AG04449 (cell line): ENCODE measurements around the gene TGFBR2.

ENCODE experiments used
- CTCF ChIA-PET: fragments of 350-600 bp; formaldehyde crosslinking; extraction: SDS; loops from one replicate; lab custom pipeline; 2021; ENCODE audit warnings: antibody characterized with exemption; lab: Yijun Ruan, JAX
- POLR2A ChIA-PET: fragments of 400-600, 350-600 bp; formaldehyde crosslinking; extraction: SDS; loops from one replicate; lab custom pipeline; 2020; ENCODE audit warnings: antibody characterized with exemption, inconsistent platforms; lab: Yijun Ruan, JAX
- DNase-seq: peaks from one replicate; pipeline ENCODE4 v3.0.0-alpha.2; 2010; ENCODE audit warnings: low read depth, low spot score
- H3K4me3 ChIP-seq: 2 replicates; pipeline ENCODE4 v1.5.1; 2011; ENCODE audit warnings: low read depth, mild to moderate bottlenecking, control low read depth, low read length
- TF ChIP-seq, protein P1 (sequence below): IDR thresholded peaks from one replicate; pipeline ENCODE4 v1.5.1; 2011; ENCODE audit warnings: mild to moderate bottlenecking, moderate library complexity, low read length, control low read depth, inconsistent platforms; ENCODE audit not compliant: insufficient read depth; ENCODE audit errors: missing control alignments

The TGFBR2 gene

GRCh38 chr3:30611613-30612436 is 5.4 kb downstream of the TGFBR2 start:
- CTCF ChIA-PET: interaction anchor here (1.9 kb wide), 1 partner anchor 570 kb away, joined by 6 read pairs; no protein-coding TSS in a partner anchor
- POLR2A ChIA-PET: no interaction called here

DNA sequence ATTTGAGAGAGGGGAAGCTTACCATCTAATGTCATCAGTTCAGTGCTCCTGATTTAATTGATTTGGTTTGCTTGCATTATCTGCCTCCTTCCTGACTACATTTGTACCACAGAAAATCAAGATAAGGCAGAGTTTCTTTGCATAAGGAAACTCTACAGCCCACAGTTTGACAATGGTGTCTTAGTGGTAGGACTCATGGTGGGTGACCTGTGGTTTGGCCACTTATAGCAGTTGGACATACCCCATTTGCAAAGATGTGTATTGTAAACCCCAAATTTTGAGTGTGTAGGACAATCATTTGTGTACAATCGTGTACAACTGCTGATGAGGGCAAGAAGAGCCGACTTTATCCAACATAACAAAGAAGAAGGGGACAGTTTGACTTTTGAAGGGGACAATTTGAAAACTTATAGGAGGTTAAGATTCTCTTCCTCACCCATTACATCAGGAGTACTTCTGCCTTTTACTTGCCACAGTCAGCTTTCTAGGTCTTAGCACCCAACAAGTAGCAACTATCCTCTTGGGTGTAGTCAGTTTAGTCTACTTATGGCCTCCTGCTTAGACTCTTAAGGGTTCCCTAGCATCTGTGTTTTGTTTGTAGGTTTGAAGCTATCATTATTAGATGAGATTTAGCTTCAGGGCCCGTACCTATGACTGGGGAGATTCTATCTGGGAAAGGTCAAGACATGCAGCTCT is 6.2 kb downstream of the TGFBR2 start:
- CTCF ChIA-PET: interaction anchor here (1.9 kb wide), 1 partner anchor 570 kb away, joined by 6 read pairs; no protein-coding TSS in a partner anchor
- DNase-seq: no peak
- POLR2A ChIA-PET: interaction anchor here (0.6 kb wide), 1 partner anchor 106 kb away, joined by 3 read pairs; no protein-coding TSS in a partner anchor

More at GRCh38 chr3:30611613-30612436, 5.4 kb downstream of the TGFBR2 start:
- no peak overlapping the region for H3K4me3 ChIP-seq
- TF ChIP-seq, protein P1, sequence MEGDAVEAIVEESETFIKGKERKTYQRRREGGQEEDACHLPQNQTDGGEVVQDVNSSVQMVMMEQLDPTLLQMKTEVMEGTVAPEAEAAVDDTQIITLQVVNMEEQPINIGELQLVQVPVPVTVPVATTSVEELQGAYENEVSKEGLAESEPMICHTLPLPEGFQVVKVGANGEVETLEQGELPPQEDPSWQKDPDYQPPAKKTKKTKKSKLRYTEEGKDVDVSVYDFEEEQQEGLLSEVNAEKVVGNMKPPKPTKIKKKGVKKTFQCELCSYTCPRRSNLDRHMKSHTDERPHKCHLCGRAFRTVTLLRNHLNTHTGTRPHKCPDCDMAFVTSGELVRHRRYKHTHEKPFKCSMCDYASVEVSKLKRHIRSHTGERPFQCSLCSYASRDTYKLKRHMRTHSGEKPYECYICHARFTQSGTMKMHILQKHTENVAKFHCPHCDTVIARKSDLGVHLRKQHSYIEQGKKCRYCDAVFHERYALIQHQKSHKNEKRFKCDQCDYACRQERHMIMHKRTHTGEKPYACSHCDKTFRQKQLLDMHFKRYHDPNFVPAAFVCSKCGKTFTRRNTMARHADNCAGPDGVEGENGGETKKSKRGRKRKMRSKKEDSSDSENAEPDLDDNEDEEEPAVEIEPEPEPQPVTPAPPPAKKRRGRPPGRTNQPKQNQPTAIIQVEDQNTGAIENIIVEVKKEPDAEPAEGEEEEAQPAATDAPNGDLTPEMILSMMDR: no peak
- no peak for DNase-seq

DNA sequence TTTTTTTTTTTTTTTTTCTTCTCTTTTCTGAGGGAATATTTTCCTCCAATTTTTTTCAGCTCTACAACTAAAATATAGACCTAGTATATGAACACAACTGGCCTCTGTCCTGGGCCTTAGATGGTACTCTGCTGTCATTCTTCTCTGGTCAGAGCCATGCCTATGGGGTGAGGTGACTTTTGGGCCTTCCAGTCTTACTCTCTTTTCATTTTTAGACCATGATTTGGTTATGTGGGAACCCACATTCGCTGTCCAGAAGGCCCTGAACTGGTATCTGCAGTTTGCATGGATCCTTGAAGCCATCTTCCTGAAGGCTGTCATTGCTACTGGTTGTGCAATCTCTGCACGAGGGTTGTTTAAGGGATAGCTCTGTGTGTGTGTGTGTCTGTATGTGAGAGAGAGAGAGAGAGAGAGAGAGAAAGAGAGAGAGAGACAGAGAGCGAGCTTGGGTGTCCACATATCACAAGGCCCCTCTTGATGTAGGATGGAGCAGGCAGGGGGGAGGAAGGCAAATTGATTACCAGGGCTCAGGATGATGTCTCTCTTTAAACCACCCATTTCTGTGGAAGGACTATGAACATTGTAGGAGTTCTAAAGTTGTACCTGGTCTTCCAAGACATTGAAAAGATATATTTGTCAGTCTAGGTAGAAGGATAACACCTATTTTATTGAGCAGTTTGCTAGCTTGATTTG is 6.9 kb downstream of the TGFBR2 start:
- no peak for DNase-seq
- CTCF ChIA-PET: interaction anchor here (1.3 to 1.9 kb wide), 2 partner anchors 25 to 571 kb away, joined by 3 to 6 read pairs; no protein-coding TSS in a partner anchor

More for the DNA sequence above, 6.2 kb downstream of the TGFBR2 start:
- H3K4me3 ChIP-seq: no peak overlapping the region
- TF ChIP-seq, protein P1: no peak

DNA sequence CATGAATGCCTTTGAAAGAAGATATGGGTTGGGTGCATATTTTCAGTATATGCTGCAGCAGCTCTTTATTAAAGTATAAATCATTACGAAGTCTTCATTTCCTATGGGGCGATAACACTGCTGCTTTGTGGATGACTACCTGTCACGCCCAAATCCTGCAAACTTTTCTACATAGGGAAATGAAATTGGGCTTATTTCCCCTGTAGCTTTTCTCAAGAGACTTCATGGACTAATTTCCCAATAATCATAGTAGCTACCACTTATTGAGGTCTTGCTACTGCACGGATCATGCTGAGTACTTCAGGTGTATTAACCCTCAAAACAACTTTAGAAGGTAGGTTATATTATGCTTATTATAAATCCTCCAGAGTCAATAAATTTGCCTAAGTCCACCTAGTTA is 8.0 kb downstream of the TGFBR2 start:
- ChIA-PET CTCF (interaction anchor here (1.3 kb wide), 1 partner anchor 23 kb away, joined by 3 read pairs; no protein-coding TSS in a partner anchor), POLR2A (no interaction called here)
- H3K4me3 ChIP-seq: no peak overlapping the region
- DNase-seq: no peak
- TF ChIP-seq, protein P1: no peak

More for the DNA sequence above, 6.9 kb downstream of the TGFBR2 start:
- no peak overlapping the region for H3K4me3 ChIP-seq
- TF ChIP-seq, protein P1: no peak
- POLR2A ChIA-PET: interaction anchor here (0.6 kb wide), 1 partner anchor 105 kb away, joined by 3 read pairs; no protein-coding TSS in a partner anchor

DNA sequence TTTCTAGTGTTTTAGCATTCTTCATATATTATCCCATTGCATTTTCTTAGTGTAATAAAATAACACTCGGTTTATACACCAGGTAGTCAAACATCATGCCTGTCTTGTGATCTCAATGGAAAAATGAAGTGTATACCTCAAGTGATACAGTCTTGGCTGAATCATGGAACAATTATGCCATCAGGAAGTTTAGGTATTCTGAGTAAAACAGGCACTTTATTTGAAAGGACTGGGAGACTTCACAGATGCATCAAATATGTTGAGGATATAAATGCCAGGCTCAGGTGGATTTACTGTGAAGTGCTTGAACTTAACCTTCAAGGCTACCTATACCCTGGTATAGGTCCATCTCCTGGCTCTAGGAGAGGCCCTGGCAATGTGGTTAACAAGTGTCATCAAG is 8.5 kb downstream of the TGFBR2 start:
- DNase-seq: no peak
- H3K4me3 ChIP-seq: no peak overlapping the region
- ChIA-PET POLR2A (no interaction called here), CTCF (interaction anchor here (1.3 to 1.5 kb wide), 2 partner anchors 14 to 23 kb away, joined by 3 to 7 read pairs; no protein-coding TSS in a partner anchor)
- TF ChIP-seq, protein P1: no peak
